Spleen (tissue), 11 donors: Measurements from ENCODE around the gene HK2. TPM values are rescaled to one million over a fixed set of nuclear protein-coding genes. Genes with fewer than 3 reads are reported as not detected.

Experiments used
- DNase-seq: peaks from one replicate; pipeline ENCODE4 v3.0.0-alpha.2; 2020
- H3K27ac ChIP-seq, 8 donors: fragments of 200-600 bp; sonication (generic) in 7 of 8; 1 replicate in 4 of 8; 2 replicates in 4 of 8; pipeline versions ENCODE4 v1.5.0 to v1.8.0; 2016 to 2021; ENCODE audit warnings: inconsistent platforms in 4 of 8, mild to moderate bottlenecking in 4 of 8, moderate library complexity in 1 of 8
- H3K27me3 ChIP-seq, 7 donors: fragments of 200-600 bp; sonication (generic) in 6 of 7; replicated peaks in 1 of 7; 1 replicate in 4 of 7; 2 replicates in 3 of 7; pipeline versions ENCODE4 v1.5.0 to v1.8.0; 2016 to 2021; ENCODE audit warnings: inconsistent platforms in 3 of 7, mild to moderate bottlenecking in 1 of 7
- H3K36me3 ChIP-seq, 6 donors: fragments of 200-600 bp; sonication (generic) in 5 of 6; 1 replicate in 4 of 6; 2 replicates in 2 of 6; pipeline versions ENCODE4 v1.5.0 to v1.8.0; 2016 to 2021; ENCODE audit warnings: inconsistent platforms in 2 of 6
- H3K4me1 ChIP-seq, 6 donors: fragments of 200-600 bp; sonication (generic) in 5 of 6; 1 replicate in 3 of 6; 2 replicates in 3 of 6; pipeline versions ENCODE4 v1.5.0 to v1.8.0; 2016 to 2021; ENCODE audit warnings: inconsistent platforms in 3 of 6
- H3K4me3 ChIP-seq, 8 donors: fragments of 200-600 bp; sonication (generic) in 7 of 8; 1 replicate in 4 of 8; 2 replicates in 4 of 8; pipeline versions ENCODE4 v1.5.0 to v1.8.0; 2016 to 2021; ENCODE audit warnings: inconsistent platforms in 4 of 8, mild to moderate bottlenecking in 4 of 8, moderate library complexity in 2 of 8
- H3K9me3 ChIP-seq, 8 donors: fragments of 200-600 bp; sonication (generic) in 7 of 8; 1 replicate in 4 of 8; 2 replicates in 4 of 8; pipeline versions ENCODE4 v1.5.0 to v1.8.0; 2016 to 2021; ENCODE audit warnings: inconsistent platforms in 4 of 8
- CTCF ChIP-seq, 11 experiments: fragments of 200-600 bp in 7 of 11; fragments of 450-650 bp in 4 of 11; sonication (generic) in 4 of 11; IDR thresholded peaks in 8 of 11; conservative IDR thresholded peaks in 3 of 11; 1 replicate in 7 of 11; 2 replicates in 4 of 11; pipeline versions ENCODE4 v1.4.0 to v1.8.0; 2016 to 2021; ENCODE audit warnings: antibody characterized with exemption in 11 of 11, inconsistent platforms in 4 of 11, mild to moderate bottlenecking in 1 of 11
- POLR2A ChIP-seq, 3 donors: fragments of 450-650 bp; IDR thresholded peaks; one replicate each; pipeline ENCODE4 v1.5.1; 2017; ENCODE audit warnings: antibody characterized with exemption in 3 of 3, mild to moderate bottlenecking in 1 of 3
- POLR2AphosphoS5 ChIP-seq, 3 donors: sonication (generic); formaldehyde crosslinking; IDR thresholded peaks; one replicate each; pipeline ENCODE4 v1.5.1; 2017; ENCODE audit warnings: antibody characterized with exemption in 3 of 3
- WGBS, 5 donors: extraction: QIAGEN DNeasy Blood & Tissue Kit in 3 of 5; methylation state at CpG; one replicate each; pipeline versions ENCODE4 v1.1.5 to v1.1.7; 2013 to 2018; 5-methylcytosine and 5-hydroxymethylcytosine counted together
- intact Hi-C: fragments of 100-400 bp; cut with DNase I; formaldehyde crosslinking; loops from one replicate; pipeline ENCODE4 v1.15.0; 2023; ENCODE audit warnings: low total_unique reads
- polyA plus RNA-seq, 3 donors: library from polyadenylated mRNA; stranded (reverse); fragments of 200-250 nt; gene quantifications; one replicate each; pipeline ENCODE4 v1.2.1, GENCODE V29; 2013
- total RNA-seq, 7 donors: library from RNA; depleted of rRNA in 3 of 7; stranded (reverse); fragments of >200 nt in 3 of 7; fragmentation: NEBNext Ultra II Directional in 4 of 7; extraction: Animal tissue kit (Norgen Biotek cat#: 25700) in 4 of 7; gene quantifications; one replicate each; pipeline versions ENCODE4 v1.1.0 to v1.2.1, GENCODE V29; 2016 to 2021
- donor health status: healthy with polysubstance abuse.
- donor health status: DM: no; HTN: no; CAD: no; lungs with moderate emphysema.
- donor health status: DM: no; HTN: no; CAD: no.
- donor health status: Bipolar disorder and iron deficiency.
- donor health status: healthy.
- donor health status: DM: no; HTN: no; CAD: no.
- donor health status: DM: yes; HTN: yes; CAD: no.

HK2 gene
- total and polyA plus RNA-seq, 10 donors = 4.8 to 67.8 (median 16.1) TPM

- Histone ChIP-seq H3K27ac (no peak overlapping the region), H3K4me3 (no peak overlapping the region), H3K9me3 (no peaks in the 10 kb centered on the region), H3K36me3 (no peaks in the 10 kb centered on the region), H3K27me3 (peaks cover 0 to 46% (median 15%) of the 10 kb centered on the region in 7 donors), H3K4me1 (peaks cover 0 to 4% (median 0%) of the 10 kb centered on the region in 6 donors)
- no peak for DNase-seq
- intact Hi-C loops = no loop called here
- 34 to 47% (median 43%) methylated on average over 31 of the region's 31 CpGs for WGBS, 5 donors
- TF ChIP-seq CTCF (IDR thresholded peaks at IDR 0.05 in 8 of 11, conservative IDR thresholded peaks at IDR 0.05 in 3 of 11) (no peak), POLR2AphosphoS5 (IDR thresholded peaks at IDR 0.05) (no peak), POLR2A (IDR thresholded peaks at IDR 0.05) (no peak)
Measured at GRCh38 chr2:74908748-74909444, 75.0 kb downstream of the HK2 start.

GRCh38 chr2:74910245-74910644, 76.3 kb downstream of the HK2 start:
- no peak for TF ChIP-seq POLR2A (IDR thresholded peaks at IDR 0.05)
- no peak for TF ChIP-seq POLR2AphosphoS5 (IDR thresholded peaks at IDR 0.05)
- no peak for TF ChIP-seq CTCF (IDR thresholded peaks at IDR 0.05 in 8 of 11, conservative IDR thresholded peaks at IDR 0.05 in 3 of 11)
- no peak overlapping the region for H3K4me3 ChIP-seq
- DNase-seq = no peak
- peaks cover 0 to 51% (median 15%) of the 10 kb centered on the region in 7 donors for H3K27me3 ChIP-seq
- no peaks in the 10 kb centered on the region for H3K9me3 ChIP-seq
- no peak overlapping the region for H3K27ac ChIP-seq
- H3K36me3 ChIP-seq = no peaks in the 10 kb centered on the region
- 84 to 97% (median 95%) methylated on average over 1 of the region's 1 CpG for WGBS, 5 donors
- peaks cover 0 to 4% (median 0%) of the 10 kb centered on the region in 6 donors for H3K4me1 ChIP-seq
- intact Hi-C loops = no loop called here

GRCh38 chr2:74911061-74911460, 77.1 kb downstream of the HK2 start:
- H3K9me3 ChIP-seq = no peaks in the 10 kb centered on the region
- no peaks in the 10 kb centered on the region for H3K36me3 ChIP-seq
- H3K27ac ChIP-seq = no peak overlapping the region
- 66 to 81% (median 70%) methylated on average over 4 of the region's 4 CpGs for WGBS, 5 donors
- DNase-seq = no peak
- H3K4me3 ChIP-seq = no peak overlapping the region
- TF ChIP-seq CTCF (IDR thresholded peaks at IDR 0.05 in 8 of 11, conservative IDR thresholded peaks at IDR 0.05 in 3 of 11) (no peak), POLR2A (IDR thresholded peaks at IDR 0.05) (no peak), POLR2AphosphoS5 (IDR thresholded peaks at IDR 0.05) (no peak)
- H3K4me1 ChIP-seq = peaks cover 0 to 4% (median 0%) of the 10 kb centered on the region in 6 donors
- intact Hi-C loops = no loop called here
- peaks cover 0 to 59% (median 15%) of the 10 kb centered on the region in 7 donors for H3K27me3 ChIP-seq

GRCh38 chr2:74915743-74916142, 81.8 kb downstream of the HK2 start:
- peaks cover 0 to 11% (median 9%) of the 10 kb centered on the region in 6 donors for H3K4me1 ChIP-seq
- no peaks in the 10 kb centered on the region for H3K9me3 ChIP-seq
- 57 to 62% (median 59%) methylated on average over 4 of the region's 4 CpGs for WGBS, 5 donors
- DNase-seq = no peak
- intact Hi-C loops = no loop called here
- H3K27me3 ChIP-seq = peaks cover 0 to 73% (median 8%) of the 10 kb centered on the region in 7 donors
- H3K27ac ChIP-seq = no peak overlapping the region
- no peak overlapping the region for H3K4me3 ChIP-seq
- no peaks in the 10 kb centered on the region for H3K36me3 ChIP-seq
- TF ChIP-seq POLR2AphosphoS5 (IDR thresholded peaks at IDR 0.05) (no peak), CTCF (IDR thresholded peaks at IDR 0.05 in 8 of 11, conservative IDR thresholded peaks at IDR 0.05 in 3 of 11) (no peak), POLR2A (IDR thresholded peaks at IDR 0.05) (no peak)
